GM12873 (cell line): ENCODE measurements around the gene NR1H2.

Source experiments
- CTCF ChIP-seq: IDR thresholded peaks from 2 replicates; pipeline ENCODE4 v1.5.1; 2012; ENCODE audit warnings: low read depth, mild to moderate bottlenecking, moderate library complexity, low read length, control low read depth; ENCODE audit not compliant: insufficient read depth; ENCODE audit errors: missing control alignments

Gene NR1H2

GRCh38 chr19:50330365-50331078 is 45.7 kb upstream of the NR1H2 start:
- TF ChIP-seq CTCF, result no peak

GRCh38 chr19:50331221-50331993 is 44.9 kb upstream of the NR1H2 start:
- no peak for TF ChIP-seq CTCF

GRCh38 chr19:50331994-50332243 is 44.3 kb upstream of the NR1H2 start:
- no peak for TF ChIP-seq CTCF

GRCh38 chr19:50332244-50333038 is 43.8 kb upstream of the NR1H2 start:
- no peak for TF ChIP-seq CTCF

- no peak for TF ChIP-seq CTCF
These were observed 43.0 kb upstream of the NR1H2 start for GRCh38 chr19:50333235-50333736.

GRCh38 chr19:50333737-50334617 is 42.3 kb upstream of the NR1H2 start:
- no peak for TF ChIP-seq CTCF
